Heart left ventricle (tissue), 13 donors: ENCODE results near the gene KNL1.

Source experiments
- POLR2A ChIP-seq, 2 donors: fragments of 450-650 bp; IDR thresholded peaks; one replicate each; pipeline ENCODE4 v1.6.1; 2017; ENCODE audit warnings: antibody characterized with exemption in 2 of 2, mild to moderate bottlenecking in 2 of 2, moderate library complexity in 2 of 2
- TF ChIP-seq, protein P1 (sequence below), 12 donors: fragments of 200-600 bp; sonication (generic) in 4 of 12; IDR thresholded peaks; one replicate each; pipeline versions ENCODE4 v1.5.0 to v1.8.0; 2018 to 2022; ENCODE audit warnings: antibody characterized with exemption in 12 of 12, mild to moderate bottlenecking in 5 of 12
- donor health status: ischemic (EF 13 %, LVEDD 7.1; RV severe dilation, severe dysfunction).
- donor health status: DM: no; HTN: yes; CAD: no.
- donor health status: DM: no; HTN: no; CAD: no.
- donor health status: ischemic (EF 25% LVEDD 6.9; RV normal size, moderate dysfunction).
- donor health status: ischemic (EF 25% LVEDD 5.7; RV mildly dilated, moderate dysfunction).
- donor health status: ischemic (EF 35%, LVEDD 5.7; RV mildly dilated, moderate dysfunction).
- donor health status: nonischemic (EF 11% LVEDD 7.7; RV severe dilation, severe dysfunction).
- donor health status: DM: yes; HTN: yes; CAD: no.
- donor health status: PGD.
- donor health status: ischemic (EF 29% LVEDD 5.4; RV normal size, mild dysfunction).
- donor health status: nonischemic (EF 23%, LVEDD 6.1; RV moderate dilation, normal function).

DNA sequence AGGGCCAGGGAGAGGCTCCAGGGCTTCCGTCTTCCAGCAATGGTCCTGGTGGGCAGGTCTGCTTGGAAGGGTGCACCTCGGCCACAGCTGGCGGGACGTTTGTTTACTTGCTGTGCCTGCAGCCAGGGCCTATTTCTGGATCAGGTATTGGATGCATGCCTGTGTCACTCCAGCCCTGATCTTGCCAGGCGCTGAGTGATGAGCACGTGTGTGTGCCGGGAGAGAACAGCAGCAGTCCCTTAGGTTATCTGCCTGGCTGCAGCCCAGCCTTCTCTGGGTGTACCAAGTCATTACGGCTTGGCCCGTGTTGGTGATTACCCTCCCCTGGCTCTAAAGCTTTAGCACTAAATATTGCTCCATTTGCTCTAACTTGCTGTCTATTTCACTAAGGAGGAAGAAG, 44.2 kb upstream of the KNL1 start:
- TF ChIP-seq, protein P1, sequence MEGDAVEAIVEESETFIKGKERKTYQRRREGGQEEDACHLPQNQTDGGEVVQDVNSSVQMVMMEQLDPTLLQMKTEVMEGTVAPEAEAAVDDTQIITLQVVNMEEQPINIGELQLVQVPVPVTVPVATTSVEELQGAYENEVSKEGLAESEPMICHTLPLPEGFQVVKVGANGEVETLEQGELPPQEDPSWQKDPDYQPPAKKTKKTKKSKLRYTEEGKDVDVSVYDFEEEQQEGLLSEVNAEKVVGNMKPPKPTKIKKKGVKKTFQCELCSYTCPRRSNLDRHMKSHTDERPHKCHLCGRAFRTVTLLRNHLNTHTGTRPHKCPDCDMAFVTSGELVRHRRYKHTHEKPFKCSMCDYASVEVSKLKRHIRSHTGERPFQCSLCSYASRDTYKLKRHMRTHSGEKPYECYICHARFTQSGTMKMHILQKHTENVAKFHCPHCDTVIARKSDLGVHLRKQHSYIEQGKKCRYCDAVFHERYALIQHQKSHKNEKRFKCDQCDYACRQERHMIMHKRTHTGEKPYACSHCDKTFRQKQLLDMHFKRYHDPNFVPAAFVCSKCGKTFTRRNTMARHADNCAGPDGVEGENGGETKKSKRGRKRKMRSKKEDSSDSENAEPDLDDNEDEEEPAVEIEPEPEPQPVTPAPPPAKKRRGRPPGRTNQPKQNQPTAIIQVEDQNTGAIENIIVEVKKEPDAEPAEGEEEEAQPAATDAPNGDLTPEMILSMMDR (IDR thresholded peaks at IDR 0.05) = no peak
- no peak for TF ChIP-seq POLR2A (IDR thresholded peaks at IDR 0.05)
